Measurements from ENCODE around the gene TCERG1.
"Not testable (repeated sequence)": the region's sequence is repeated elsewhere in the genome, so short reads cannot be mapped to it uniquely, and the experiment has no call there.

TCERG1 gene

DNA sequence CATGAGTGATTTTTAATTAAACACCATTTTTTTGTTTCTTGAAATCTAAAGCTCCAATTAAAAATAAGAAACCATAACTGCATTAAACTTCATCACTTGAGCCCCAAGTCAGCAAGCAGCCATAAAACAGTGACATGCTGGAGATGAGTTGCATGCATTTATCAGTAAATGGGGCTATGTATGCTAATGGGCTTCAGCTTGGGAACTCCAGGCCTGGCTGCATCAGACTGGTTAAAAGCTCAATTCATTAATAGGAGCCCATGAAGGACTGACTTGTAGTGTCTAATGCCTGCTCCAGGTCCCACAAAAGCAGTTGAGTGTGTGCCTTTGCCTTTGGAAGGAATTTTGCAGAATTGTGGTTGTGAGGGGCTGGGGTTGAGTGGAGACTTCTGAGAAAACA is 102.5 kb downstream of the TCERG1 start:
- TF ChIP-seq, protein P1, sequence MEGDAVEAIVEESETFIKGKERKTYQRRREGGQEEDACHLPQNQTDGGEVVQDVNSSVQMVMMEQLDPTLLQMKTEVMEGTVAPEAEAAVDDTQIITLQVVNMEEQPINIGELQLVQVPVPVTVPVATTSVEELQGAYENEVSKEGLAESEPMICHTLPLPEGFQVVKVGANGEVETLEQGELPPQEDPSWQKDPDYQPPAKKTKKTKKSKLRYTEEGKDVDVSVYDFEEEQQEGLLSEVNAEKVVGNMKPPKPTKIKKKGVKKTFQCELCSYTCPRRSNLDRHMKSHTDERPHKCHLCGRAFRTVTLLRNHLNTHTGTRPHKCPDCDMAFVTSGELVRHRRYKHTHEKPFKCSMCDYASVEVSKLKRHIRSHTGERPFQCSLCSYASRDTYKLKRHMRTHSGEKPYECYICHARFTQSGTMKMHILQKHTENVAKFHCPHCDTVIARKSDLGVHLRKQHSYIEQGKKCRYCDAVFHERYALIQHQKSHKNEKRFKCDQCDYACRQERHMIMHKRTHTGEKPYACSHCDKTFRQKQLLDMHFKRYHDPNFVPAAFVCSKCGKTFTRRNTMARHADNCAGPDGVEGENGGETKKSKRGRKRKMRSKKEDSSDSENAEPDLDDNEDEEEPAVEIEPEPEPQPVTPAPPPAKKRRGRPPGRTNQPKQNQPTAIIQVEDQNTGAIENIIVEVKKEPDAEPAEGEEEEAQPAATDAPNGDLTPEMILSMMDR (IDR thresholded peaks at IDR 0.05; ENCODE audit: low read depth, low read length, missing control alignments), result no peak
- H3K4me3 ChIP-seq (ENCODE audit: low read depth, low read length), result no peak overlapping the region
- no peak for DNase-seq (ENCODE audit: low read depth)

DNA sequence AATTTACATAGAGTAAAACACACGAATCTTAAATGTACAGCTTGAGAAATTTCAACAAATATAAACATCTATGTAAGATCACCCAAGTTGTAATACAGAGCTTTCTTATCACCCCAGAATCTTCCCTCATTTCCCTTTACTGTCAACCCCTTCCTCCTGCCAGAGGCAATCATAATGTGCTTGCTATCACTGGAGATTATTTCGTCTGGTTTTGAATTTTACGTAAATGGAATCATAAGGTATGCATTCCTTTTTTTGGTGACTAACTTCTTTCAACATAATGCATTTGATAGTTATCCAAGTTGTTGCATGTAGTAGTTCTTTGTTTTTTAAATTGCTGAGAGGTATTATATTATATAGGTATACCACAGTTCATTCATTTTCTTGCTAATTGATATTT is 106.3 kb downstream of the TCERG1 start:
- TF ChIP-seq, protein P1 (IDR thresholded peaks at IDR 0.05; ENCODE audit: low read depth, low read length, missing control alignments), result no peak
- H3K4me3 ChIP-seq (ENCODE audit: low read depth, low read length), result no peak overlapping the region
- DNase-seq (ENCODE audit: low read depth), result no peak

DNA sequence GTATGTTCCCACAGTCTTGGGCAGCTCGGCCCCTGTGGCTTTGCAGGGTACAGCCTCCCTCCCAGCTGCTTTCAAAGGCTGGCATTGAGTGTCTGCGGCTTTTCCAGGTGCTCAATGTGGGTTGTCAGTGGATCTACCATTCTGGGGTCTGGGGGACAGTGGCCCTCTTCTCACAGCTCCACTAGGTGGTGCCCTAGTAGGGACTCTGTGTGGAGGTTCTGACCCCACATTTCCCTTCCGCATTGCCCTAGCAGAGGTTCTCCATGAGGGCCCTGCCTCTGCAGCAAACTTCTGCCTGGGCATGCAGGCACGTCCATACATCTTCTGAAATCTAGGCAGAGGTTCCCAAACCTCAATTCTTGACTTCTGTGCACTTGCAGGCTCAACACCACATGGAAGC is 109.8 kb downstream of the TCERG1 start:
- DNase-seq (ENCODE audit: low read depth); H3K4me3 ChIP-seq (ENCODE audit: low read depth, low read length): not testable (repeated sequence)
- TF ChIP-seq, protein P1 (IDR thresholded peaks at IDR 0.05; ENCODE audit: low read depth, low read length, missing control alignments), result peak; percentile 14

DNA sequence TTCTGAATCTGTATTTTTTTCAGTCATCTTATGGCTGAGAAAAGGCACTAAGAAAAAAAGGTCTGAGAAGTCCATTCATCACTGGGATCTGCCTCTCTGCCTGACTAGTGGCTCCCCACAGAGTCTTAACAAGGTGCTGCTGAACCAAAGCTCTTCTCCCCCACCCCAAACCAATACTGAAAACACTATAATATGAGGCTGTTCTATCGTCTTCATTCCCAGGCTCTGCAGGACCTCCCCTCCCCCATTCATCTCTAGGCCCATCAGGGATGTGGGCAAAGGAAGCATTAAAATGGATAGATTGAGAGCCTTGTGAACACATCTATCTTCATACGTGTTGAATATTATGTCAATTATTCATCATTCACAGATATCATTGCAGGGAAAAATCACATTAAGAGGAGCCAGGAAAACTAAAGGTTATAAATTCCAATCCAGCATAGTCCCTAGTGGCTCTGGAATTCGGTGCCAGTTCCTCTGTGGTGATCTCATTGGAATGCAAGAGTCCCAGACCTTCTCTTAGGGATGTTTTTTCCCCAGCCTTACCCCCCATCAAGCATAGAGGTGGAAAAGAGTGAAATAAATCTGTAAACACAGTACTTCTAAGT is 113.2 kb downstream of the TCERG1 start:
- TF ChIP-seq, protein P1 (IDR thresholded peaks at IDR 0.05; ENCODE audit: low read depth, low read length, missing control alignments), result no peak
- DNase-seq (ENCODE audit: low read depth), result no peak
- H3K4me3 ChIP-seq (ENCODE audit: low read depth, low read length), result no peak overlapping the region

Measured in GM12864 (cell line).